CD4-positive, CD25-positive, alpha-beta regulatory T cell (primary cell): ENCODE measurements around the gene VAMP5. TPM values are rescaled to one million over a fixed set of nuclear protein-coding genes. Genes with fewer than 3 reads are reported as not detected.

Experiments
- ATAC-seq, 2 donors: fragments of 150-1000 bp; cut with Tn5 transposase; one replicate each; pipeline ENCODE4 v1.10.0; 2021; ENCODE audit warnings: low read depth in 2 of 2, moderate number of reproducible peaks in 2 of 2, moderate library complexity in 1 of 2
- DNase-seq, 3 donors: peaks; one replicate each; pipeline versions ENCODE4 v3.0.0 to v3.0.0-alpha.2; 2012 to 2022; ENCODE audit warnings: mixed read lengths in 1 of 3
- H3K27ac ChIP-seq: one replicate; pipeline ENCODE4 v1.7.0; 2013; ENCODE audit warnings: mild to moderate bottlenecking, low read length; ENCODE audit not compliant: insufficient read depth, poor library complexity, severe bottlenecking
- H3K27me3 ChIP-seq: one replicate; pipeline ENCODE4 v1.7.0; 2013; ENCODE audit warnings: low read length; ENCODE audit not compliant: control insufficient read depth, insufficient read depth
- H3K36me3 ChIP-seq: one replicate; pipeline ENCODE4 v1.7.0; 2013; ENCODE audit warnings: mild to moderate bottlenecking, low read length, moderate library complexity; ENCODE audit not compliant: control insufficient read depth, insufficient read depth
- H3K4me1 ChIP-seq: 2 replicates; pipeline ENCODE4 v1.7.0; 2013; ENCODE audit warnings: mild to moderate bottlenecking, low read length; ENCODE audit not compliant: insufficient read depth, control insufficient read depth, poor library complexity, severe bottlenecking
- H3K4me3 ChIP-seq: one replicate; pipeline ENCODE4 v1.7.0; 2013; ENCODE audit warnings: low read depth, mild to moderate bottlenecking, low read length, moderate library complexity
- H3K9me3 ChIP-seq, 2 experiments: 1 replicate in 1 of 2; 2 replicates in 1 of 2; pipeline ENCODE4 v1.7.0; 2013; ENCODE audit warnings: low read length in 2 of 2, mild to moderate bottlenecking in 1 of 2, moderate library complexity in 1 of 2; ENCODE audit not compliant: control insufficient read depth in 2 of 2
- H3K27ac Mint-ChIP-seq, 3 donors: one replicate each; pipeline ENCODE4 v1.8.0; 2020 to 2022; ENCODE audit warnings: mild to moderate bottlenecking in 3 of 3, mixed read lengths in 3 of 3, moderate library complexity in 2 of 3
- H3K27me3 Mint-ChIP-seq: one replicate; pipeline ENCODE4 v1.8.0; 2022; ENCODE audit warnings: mild to moderate bottlenecking, mixed read lengths
- H3K36me3 Mint-ChIP-seq: one replicate; pipeline ENCODE4 v1.8.0; 2020; ENCODE audit warnings: mixed read lengths
- H3K4me1 Mint-ChIP-seq, 4 donors: one replicate each; pipeline ENCODE4 v1.8.0; 2020 to 2022; ENCODE audit warnings: mixed read lengths in 4 of 4, mild to moderate bottlenecking in 1 of 4
- H3K4me3 Mint-ChIP-seq, 4 donors: one replicate each; pipeline ENCODE4 v1.8.0; 2020 to 2022; ENCODE audit warnings: mild to moderate bottlenecking in 4 of 4, mixed read lengths in 4 of 4, moderate library complexity in 3 of 4
- H3K9me3 Mint-ChIP-seq, 7 donors: one replicate each; pipeline ENCODE4 v1.8.0; 2020 to 2022; ENCODE audit warnings: mixed read lengths in 7 of 7, mild to moderate bottlenecking in 3 of 7, moderate library complexity in 2 of 7
- polyA plus RNA-seq, 4 donors: library from polyadenylated mRNA; unstranded; fragments of 300-500 nt; fragmentation: Illumina TruSeq; gene quantifications; one replicate each; pipeline ENCODE4 v1.2.3, GENCODE V29; 2021
- total RNA-seq: library from RNA; stranded (reverse); gene quantifications from one replicate; pipeline ENCODE4 v1.2.3, GENCODE V29; 2022

Gene VAMP5
- total and polyA plus RNA-seq, 5 donors from 2014 or later = 54.8 to 215 (median 158) TPM

DNA sequence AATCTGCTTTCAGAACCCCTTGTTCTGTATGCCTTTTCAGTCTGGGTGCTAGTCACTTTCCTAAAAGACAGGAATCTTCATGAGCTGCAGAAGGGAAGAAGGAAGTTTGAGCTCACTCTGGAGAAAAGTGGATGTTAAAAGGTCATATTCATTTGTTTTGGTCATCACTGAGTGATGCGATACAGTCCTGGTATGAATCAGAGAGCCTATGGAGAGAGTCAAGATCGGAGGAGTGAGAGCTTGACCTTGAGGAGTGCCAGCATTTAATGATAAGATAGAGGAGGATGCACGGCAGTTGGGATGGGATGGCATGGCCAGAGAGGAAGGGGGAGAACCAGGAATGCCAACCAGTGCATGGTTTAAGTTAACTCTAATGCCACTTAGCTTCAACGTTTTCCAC, 51.4 kb downstream of the VAMP5 start:
- Histone ChIP-seq H3K36me3 (peaks cover 82% of the 10 kb centered on the region), H3K4me1 (no peaks in the 10 kb centered on the region), H3K27ac (no peak overlapping the region), H3K4me3 (no peak overlapping the region), H3K27me3 (no peaks in the 10 kb centered on the region), H3K9me3 (no peaks in the 10 kb centered on the region)
- H3K4me3 Mint-ChIP-seq = no peak overlapping the region
- no peak for DNase-seq
- peaks cover 0 to 34% (median 18%) of the 10 kb centered on the region in 4 donors for H3K4me1 Mint-ChIP-seq
- no peak for ATAC-seq
- no peaks in the 10 kb centered on the region for H3K9me3 Mint-ChIP-seq
- H3K27ac Mint-ChIP-seq = peak overlapping the region in 1 of 3 donors; percentile 38
- H3K36me3 Mint-ChIP-seq = peaks cover 47% of the 10 kb centered on the region
- H3K27me3 Mint-ChIP-seq = no peaks in the 10 kb centered on the region

DNA sequence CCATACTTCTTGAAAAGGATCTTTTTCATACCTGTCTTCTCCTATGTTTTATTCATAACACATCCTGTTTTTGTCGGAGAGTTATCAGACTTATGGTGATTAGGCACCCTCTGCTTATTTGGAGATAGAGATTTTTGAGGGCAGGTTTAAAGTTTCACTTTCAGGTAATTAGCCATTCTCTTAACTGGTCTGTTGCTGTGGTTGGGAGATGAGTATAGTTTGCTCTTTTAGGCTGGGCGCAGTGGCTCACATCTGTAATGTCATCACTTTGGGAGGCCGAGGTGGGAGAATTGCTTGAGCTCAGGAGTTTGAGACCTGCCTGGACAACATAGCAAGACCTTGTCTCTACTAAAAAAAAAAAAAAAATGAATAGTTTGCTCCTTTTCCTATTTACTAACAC, 58.5 kb downstream of the VAMP5 start:
- peaks cover 7 to 49% (median 23%) of the 10 kb centered on the region in 4 donors for H3K4me1 Mint-ChIP-seq
- Histone ChIP-seq H3K9me3 (no peaks in the 10 kb centered on the region), H3K27me3 (no peaks in the 10 kb centered on the region), H3K27ac (peak overlapping the region; percentile 70), H3K4me1 (peaks cover 18% of the 10 kb centered on the region), H3K4me3 (peak overlapping the region; percentile 59), H3K36me3 (peaks cover 80% of the 10 kb centered on the region)
- H3K9me3 Mint-ChIP-seq = no peaks in the 10 kb centered on the region
- peak overlapping the region; percentile 19 to 67 (median 46) for H3K4me3 Mint-ChIP-seq
- H3K27ac Mint-ChIP-seq = peak overlapping the region; percentile 83 to 94 (median 88)
- ATAC-seq (peak; percentile 89 to 93), DNase-seq (peak in 2 of 3 donors; percentile 41 to 83)
- no peaks in the 10 kb centered on the region for H3K27me3 Mint-ChIP-seq
- H3K36me3 Mint-ChIP-seq = peaks cover 44% of the 10 kb centered on the region

Other genes starting within 250 kb of the VAMP5 start
- gene RETSAT, start 229.9 kb upstream of the VAMP5 start, total RNA-seq = 32.4 TPM
- 10 to 100 TPM; 13.8 to 18.1 (median 15.8) TPM for gene RETSAT, start 229.9 kb upstream of the VAMP5 start, polyA plus RNA-seq
- 21.5 TPM for gene ELMOD3, start 229.7 kb upstream of the VAMP5 start, total RNA-seq
- gene ELMOD3, start 229.7 kb upstream of the VAMP5 start, polyA plus RNA-seq = 10 to 100 TPM; 13.5 to 16.3 (median 15.4) TPM
- gene CAPG, start 174.1 kb upstream of the VAMP5 start, total RNA-seq = 44.5 TPM
- gene CAPG, start 174.1 kb upstream of the VAMP5 start, polyA plus RNA-seq = 10 to 100 TPM; 19.9 to 74.7 (median 44.6) TPM
- 0.25 TPM for gene SH2D6, start 165.7 kb upstream of the VAMP5 start, total RNA-seq
- not detected for gene SH2D6, start 165.7 kb upstream of the VAMP5 start, polyA plus RNA-seq
- gene MAT2A, start 45.3 kb upstream of the VAMP5 start, total RNA-seq = 137 TPM
- gene MAT2A, start 45.3 kb upstream of the VAMP5 start, polyA plus RNA-seq = 100 to 1,000 TPM in 3 of 4 donors, 10 to 100 TPM in 1; 82.2 to 141 (median 108) TPM
- 20.0 TPM for gene GGCX, start 22.9 kb upstream of the VAMP5 start, total RNA-seq
- gene GGCX, start 22.9 kb upstream of the VAMP5 start, polyA plus RNA-seq = 10 to 100 TPM; 16.7 to 28.1 (median 17.7) TPM
- gene VAMP8, start 6.8 kb upstream of the VAMP5 start, total RNA-seq = 105 TPM
- gene VAMP8, start 6.8 kb upstream of the VAMP5 start, polyA plus RNA-seq = 100 to 1,000 TPM; 393 to 484 (median 437) TPM
- 47.0 TPM for gene RNF181, start 11.3 kb downstream of the VAMP5 start, total RNA-seq
- 100 to 1,000 TPM; 233 to 297 (median 251) TPM for gene RNF181, start 11.3 kb downstream of the VAMP5 start, polyA plus RNA-seq
- gene TMEM150A, start 18.3 kb downstream of the VAMP5 start, total RNA-seq = 4.9 TPM
- gene TMEM150A, start 18.3 kb downstream of the VAMP5 start, polyA plus RNA-seq = 10 to 100 TPM in 1 of 4 donors, 1 to 10 TPM in 3; 8.0 to 11.3 (median 9.1) TPM
- 43.9 TPM for gene C2orf68, start 27.6 kb downstream of the VAMP5 start, total RNA-seq
- gene C2orf68, start 27.6 kb downstream of the VAMP5 start, polyA plus RNA-seq = 10 to 100 TPM; 17.4 to 20.6 (median 18.7) TPM
- 62.6 TPM for gene USP39, start 31.8 kb downstream of the VAMP5 start, total RNA-seq
- 10 to 100 TPM; 67.1 to 86.0 (median 74.0) TPM for gene USP39, start 31.8 kb downstream of the VAMP5 start, polyA plus RNA-seq
- not detected for gene SFTPB, start 83.8 kb downstream of the VAMP5 start, total RNA-seq
- gene SFTPB, start 83.8 kb downstream of the VAMP5 start, polyA plus RNA-seq = not detected
- gene GNLY, start 109.9 kb downstream of the VAMP5 start, total RNA-seq = 2.4 TPM
- gene GNLY, start 109.9 kb downstream of the VAMP5 start, polyA plus RNA-seq = 10 to 100 TPM in 1 of 4 donors, 1 to 10 TPM in 3; 6.4 to 10.9 (median 9.2) TPM
- not detected for gene ATOH8, start 169.6 kb downstream of the VAMP5 start, total RNA-seq
- gene ATOH8, start 169.6 kb downstream of the VAMP5 start, polyA plus RNA-seq = not detected